Thoracic aorta (tissue), 2 donors: ENCODE measurements around the gene ZC2HC1B. TPM values are rescaled to one million over a fixed set of nuclear protein-coding genes. Genes with fewer than 3 reads are reported as not detected.

Experiments used
- ATAC-seq: fragments of 150-250 bp; one replicate; pipeline ENCODE4 v1.8.0; 2017; ENCODE audit warnings: low read depth; ENCODE audit not compliant: insufficient number of reproducible peaks, low FRiP score
- DNase-seq: peaks from one replicate; pipeline ENCODE4 v3.0.0-alpha.2; 2020; ENCODE audit warnings: low spot score
- H3K27ac ChIP-seq, 2 donors: fragments of 200-600 bp; sonication (generic); 1 replicate in 1 of 2; 2 replicates in 1 of 2; pipeline ENCODE4 v1.5.1; 2016; ENCODE audit warnings: mild to moderate bottlenecking in 2 of 2, moderate library complexity in 2 of 2
- H3K27me3 ChIP-seq: fragments of 200-600 bp; sonication (generic); replicated peaks from 2 replicates; pipeline ENCODE4 v1.6.0; 2016; ENCODE audit warnings: mild to moderate bottlenecking; ENCODE audit not compliant: insufficient read depth
- H3K36me3 ChIP-seq: fragments of 200-600 bp; sonication (generic); one replicate; pipeline ENCODE4 v1.5.1; 2016
- H3K4me1 ChIP-seq, 2 donors: fragments of 200-600 bp; sonication (generic); 1 replicate in 1 of 2; 2 replicates in 1 of 2; pipeline versions ENCODE4 v1.5.1 to v1.6.0; 2016; ENCODE audit warnings: low read depth in 2 of 2, mild to moderate bottlenecking in 1 of 2; ENCODE audit not compliant: control insufficient read depth in 1 of 2
- H3K4me3 ChIP-seq: fragments of 200-600 bp; sonication (generic); 2 replicates; pipeline ENCODE4 v1.5.1; 2016; ENCODE audit warnings: mild to moderate bottlenecking
- H3K9me3 ChIP-seq: fragments of 200-600 bp; sonication (generic); 2 replicates; pipeline ENCODE4 v1.5.1; 2016
- total RNA-seq, 2 donors: library from RNA; depleted of rRNA; stranded (reverse); fragments of >200 nt; gene quantifications; one replicate each; pipeline versions ENCODE4 v1.1.0 to v1.2.3, GENCODE V29; 2016
- TF ChIP-seq, protein P1 (sequence below): fragments of 200-600 bp; sonication (generic); IDR thresholded peaks from one replicate; pipeline ENCODE4 v1.5.1; 2019; ENCODE audit warnings: antibody characterized with exemption

The ZC2HC1B gene
- total RNA-seq, 2 donors from 2014 or later = not detected

- no peak overlapping the region for H3K27ac ChIP-seq
- TF ChIP-seq, protein P1, sequence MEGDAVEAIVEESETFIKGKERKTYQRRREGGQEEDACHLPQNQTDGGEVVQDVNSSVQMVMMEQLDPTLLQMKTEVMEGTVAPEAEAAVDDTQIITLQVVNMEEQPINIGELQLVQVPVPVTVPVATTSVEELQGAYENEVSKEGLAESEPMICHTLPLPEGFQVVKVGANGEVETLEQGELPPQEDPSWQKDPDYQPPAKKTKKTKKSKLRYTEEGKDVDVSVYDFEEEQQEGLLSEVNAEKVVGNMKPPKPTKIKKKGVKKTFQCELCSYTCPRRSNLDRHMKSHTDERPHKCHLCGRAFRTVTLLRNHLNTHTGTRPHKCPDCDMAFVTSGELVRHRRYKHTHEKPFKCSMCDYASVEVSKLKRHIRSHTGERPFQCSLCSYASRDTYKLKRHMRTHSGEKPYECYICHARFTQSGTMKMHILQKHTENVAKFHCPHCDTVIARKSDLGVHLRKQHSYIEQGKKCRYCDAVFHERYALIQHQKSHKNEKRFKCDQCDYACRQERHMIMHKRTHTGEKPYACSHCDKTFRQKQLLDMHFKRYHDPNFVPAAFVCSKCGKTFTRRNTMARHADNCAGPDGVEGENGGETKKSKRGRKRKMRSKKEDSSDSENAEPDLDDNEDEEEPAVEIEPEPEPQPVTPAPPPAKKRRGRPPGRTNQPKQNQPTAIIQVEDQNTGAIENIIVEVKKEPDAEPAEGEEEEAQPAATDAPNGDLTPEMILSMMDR = no peak
- no peaks in the 10 kb centered on the region for H3K36me3 ChIP-seq
- ATAC-seq (no peak), DNase-seq (no peak)
- H3K9me3 ChIP-seq = no peaks in the 10 kb centered on the region
- no peak overlapping the region for H3K4me3 ChIP-seq
- H3K27me3 ChIP-seq = no peaks in the 10 kb centered on the region
- peaks cover 4 to 20% of the 10 kb centered on the region in 2 donors for H3K4me1 ChIP-seq
These were observed 101.4 kb downstream of the ZC2HC1B start for GRCh38 chr6:143965503-143966171.

GRCh38 chr6:143966312-143966711 lies 102.0 kb downstream of the ZC2HC1B start:
- Histone ChIP-seq H3K36me3 (no peaks in the 10 kb centered on the region), H3K4me1 (peaks cover 9 to 27% of the 10 kb centered on the region in 2 donors), H3K9me3 (no peaks in the 10 kb centered on the region), H3K4me3 (no peak overlapping the region), H3K27ac (no peak overlapping the region), H3K27me3 (no peaks in the 10 kb centered on the region)
- no peak for DNase-seq
- TF ChIP-seq, protein P1 = no peak
- ATAC-seq = no peak

- Histone ChIP-seq H3K27ac (no peak overlapping the region), H3K9me3 (no peaks in the 10 kb centered on the region), H3K27me3 (no peaks in the 10 kb centered on the region), H3K36me3 (no peaks in the 10 kb centered on the region), H3K4me1 (peaks cover 14 to 37% of the 10 kb centered on the region in 2 donors), H3K4me3 (no peak overlapping the region)
- no peak for ATAC-seq
- TF ChIP-seq, protein P1 = no peak
- no peak for DNase-seq
These were observed 103.6 kb downstream of the ZC2HC1B start for GRCh38 chr6:143967706-143968376.

DNA sequence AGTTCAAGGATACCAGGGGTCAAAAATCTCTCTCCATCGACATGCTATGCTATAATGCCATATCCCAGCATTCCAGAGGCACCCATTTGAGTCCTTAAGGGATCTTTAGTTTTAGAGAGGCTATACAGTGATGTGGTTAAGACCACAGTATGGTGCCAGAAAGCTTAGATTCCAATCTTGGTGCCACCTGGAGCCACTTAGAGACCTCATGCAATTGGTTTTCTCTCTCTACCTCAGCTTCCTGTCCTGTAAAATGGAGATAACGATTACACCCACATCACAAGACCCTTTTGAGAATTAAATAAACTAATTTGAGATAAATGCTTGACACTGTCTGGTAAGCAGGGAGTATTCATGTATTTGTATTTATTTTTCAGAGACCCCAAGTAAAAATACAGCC lies 104.8 kb downstream of the ZC2HC1B start:
- no peak for ATAC-seq

More for the DNA sequence above, 104.8 kb downstream of the ZC2HC1B start:
- Histone ChIP-seq H3K27ac (no peak overlapping the region), H3K4me1 (peaks cover 14 to 37% of the 10 kb centered on the region in 2 donors), H3K9me3 (no peaks in the 10 kb centered on the region), H3K36me3 (no peaks in the 10 kb centered on the region), H3K27me3 (no peaks in the 10 kb centered on the region), H3K4me3 (no peak overlapping the region)
- DNase-seq = no peak
- TF ChIP-seq, protein P1 = no peak
